Panc1 (cell line): ENCODE data around the gene CCDC183. TPM values are rescaled to one million over a fixed set of nuclear protein-coding genes. Genes with fewer than 3 reads are reported as not detected.
"Not testable (repeated sequence)": the region's sequence is repeated elsewhere in the genome, so short reads cannot be mapped to it uniquely, and the experiment has no call there.

ENCODE experiments used
- ATAC-seq: fragments of 200-7000 bp; cut with Tn5 transposase; 2 replicates; pipeline ENCODE4 v1.9.1; 2020; ENCODE audit warnings: mild to moderate bottlenecking, moderate library complexity
- BruUV-seq: library from RNA; stranded (reverse); fragments of 400-500 nt; replicated peaks from 2 replicates; lab custom pipeline; 2021; lab: Mats Ljungman, UMichigan
- CTCF ChIA-PET: fragments of 300-600 bp; sonication (Branson Sonifier 250); formaldehyde crosslinking; loops from one replicate; lab custom pipeline; 2022; ENCODE audit warnings: antibody characterized with exemption; lab: Charles Lee
- POLR2A ChIA-PET: fragments of 300-600 bp; sonication (Branson Sonifier 250); formaldehyde crosslinking; loops from one replicate; lab custom pipeline; 2022; ENCODE audit warnings: antibody characterized with exemption; lab: Charles Lee
- DNase-seq: peaks from one replicate; pipeline ENCODE4 v3.0.0-alpha.2; 2010; ENCODE audit warnings: low read depth, low spot score
- H3K27ac ChIP-seq: 2 replicates; pipeline ENCODE4 v1.5.1; 2011; ENCODE audit warnings: mild to moderate bottlenecking, low read length, inconsistent platforms
- H3K27me3 ChIP-seq: fragments of 200-500 bp; sonication (Bioruptor generic); 2 replicates; pipeline ENCODE4 v1.6.0; 2014; ENCODE audit warnings: low read length, inconsistent platforms; ENCODE audit not compliant: control insufficient read depth, insufficient read depth
- H3K36me3 ChIP-seq: fragments of 200-500 bp; sonication (Bioruptor generic); 2 replicates; pipeline ENCODE4 v1.5.1; 2014; ENCODE audit warnings: inconsistent platforms, mild to moderate bottlenecking, low read length, moderate library complexity; ENCODE audit not compliant: control insufficient read depth, insufficient read depth
- H3K4me1 ChIP-seq: 2 replicates; pipeline ENCODE4 v1.5.1; 2011; ENCODE audit warnings: inconsistent platforms, mild to moderate bottlenecking, low read length, moderate library complexity; ENCODE audit not compliant: control insufficient read depth, insufficient read depth
- H3K4me3 ChIP-seq, 2 experiments: 2 replicates each; pipeline ENCODE4 v1.5.1; 2011 to 2012; ENCODE audit warnings: low read depth in 2 of 2, low read length in 2 of 2, mild to moderate bottlenecking in 2 of 2, inconsistent platforms in 1 of 2, moderate library complexity in 1 of 2
- H3K9me3 ChIP-seq: fragments of 200-500 bp; sonication (Bioruptor generic); 2 replicates; pipeline ENCODE4 v1.5.1; 2014; ENCODE audit warnings: low read depth, mild to moderate bottlenecking, inconsistent platforms, low read length, moderate library complexity; ENCODE audit not compliant: control insufficient read depth, insufficient read depth
- CTCF ChIP-seq: fragments of 450-650 bp; IDR thresholded peaks from 2 replicates; pipeline ENCODE4 v1.5.1; 2017; ENCODE audit warnings: mild to moderate bottlenecking
- POLR2AphosphoS5 ChIP-seq: IDR thresholded peaks from 2 replicates; pipeline ENCODE4 v1.6.1; 2012; ENCODE audit warnings: mild to moderate bottlenecking, low read depth, low read length, moderate library complexity
- REST ChIP-seq, 2 experiments: IDR thresholded peaks; 2 replicates each; pipeline ENCODE4 v1.6.1; 2011 to 2012; ENCODE audit warnings: low read depth in 2 of 2, control low read depth in 1 of 2, low read length in 1 of 2, mild to moderate bottlenecking in 1 of 2, moderate library complexity in 1 of 2; ENCODE audit not compliant: insufficient read depth in 1 of 2
- SIN3A ChIP-seq: IDR thresholded peaks from 2 replicates; pipeline ENCODE4 v1.6.1; 2012; ENCODE audit warnings: low read depth, mild to moderate bottlenecking, low read length, moderate library complexity, borderline replicate concordance; ENCODE audit not compliant: insufficient read depth
- TCF7L2 ChIP-seq: IDR thresholded peaks from 2 replicates; pipeline ENCODE4 v1.6.1; 2011; ENCODE audit warnings: mild to moderate bottlenecking, low read depth, low read length, inconsistent platforms
- in situ Hi-C: cut with HindIII; loops from 2 replicates; pipeline ENCODE4 v1.10.0; 2016; ENCODE audit warnings: low sequenced_read_pairs, low pct_unique_long_range_greater_than_20kb
- intact Hi-C: fragments of 100-400 bp; cut with micrococcal nuclease; formaldehyde crosslinking; loops from one replicate; pipeline ENCODE4 v1.10.0; 2022; ENCODE audit not compliant: unreplicated experiment
- total RNA-seq: library from RNA; stranded (reverse); gene quantifications from one replicate; pipeline ENCODE4 v1.2.1, GENCODE V29; 2021; ENCODE audit not compliant: unreplicated experiment

Gene CCDC183
- total RNA-seq, 1 experiment from 2014 or later, result 0.62 TPM

GRCh38 chr9:136840140-136840876 is 44.2 kb downstream of the CCDC183 start:
- H3K27ac ChIP-seq, result peak overlapping the region; percentile 76
- intact Hi-C loops, result no loop called here
- no peaks in the 10 kb centered on the region for H3K36me3 ChIP-seq
- TF ChIP-seq REST (IDR thresholded peaks at IDR 0.05; ENCODE audit: insufficient read depth in 1 of 2, low read depth in 2 of 2, low read length in 1 of 2) (no peak), CTCF (no peak), POLR2AphosphoS5 (peak; percentile 38; the same call in 1 of the 2 replicates), SIN3A (0 out of 2 replicates have a peak, but pooled peaks have one; percentile 12), TCF7L2 (no peak)
- H3K9me3 ChIP-seq, result no peaks in the 10 kb centered on the region
- peak; percentile 37 for ATAC-seq
- ChIA-PET CTCF (interaction anchor here (1.0 kb wide), 1 partner anchor 108 kb away, joined by 3 read pairs; no protein-coding TSS in a partner anchor), POLR2A (interaction anchor here (0.6 kb wide), 1 partner anchor 111 kb away, joined by 4 read pairs; no protein-coding TSS in a partner anchor)
- H3K4me1 ChIP-seq, result peaks cover 26% of the 10 kb centered on the region
- no peak for DNase-seq
- in situ Hi-C loops, result no loop called here
- H3K4me3 ChIP-seq, result no peak overlapping the region
- BruUV-seq, result TSS peak; percentile 98
- H3K27me3 ChIP-seq, result no peaks in the 10 kb centered on the region

GRCh38 chr9:136840877-136841645 is 44.9 kb downstream of the CCDC183 start:
- Histone ChIP-seq H3K36me3 (no peaks in the 10 kb centered on the region), H3K9me3 (no peaks in the 10 kb centered on the region), H3K4me3 (peak overlapping the region in 1 of 2 experiments; percentile 14; a peak in 1 of 4 replicates), H3K27ac (peak overlapping the region; percentile 76), H3K27me3 (no peaks in the 10 kb centered on the region), H3K4me1 (peaks cover 26% of the 10 kb centered on the region)
- TF ChIP-seq POLR2AphosphoS5 (peak; percentile 40; the same call in 1 of the 2 replicates), REST (IDR thresholded peaks at IDR 0.05; ENCODE audit: insufficient read depth in 1 of 2, low read depth in 2 of 2, low read length in 1 of 2) (no peak)
- peak; percentile 56 for ATAC-seq
- in situ Hi-C loops (no loop called here), intact Hi-C loops (no loop called here)
- ChIA-PET CTCF (interaction anchor here (0.7 kb wide), 1 partner anchor 610 kb away, joined by 3 read pairs; no protein-coding TSS in a partner anchor), POLR2A (no interaction called here)
- no peak for DNase-seq
- BruUV-seq, result no TSS peak

GRCh38 chr9:136841646-136842379 is 45.7 kb downstream of the CCDC183 start:
- H3K36me3 ChIP-seq, H3K9me3 ChIP-seq, in situ Hi-C loops, BruUV-seq, H3K27me3 ChIP-seq, DNase-seq, intact Hi-C loops: not testable (repeated sequence)
- Histone ChIP-seq H3K4me1 (peaks cover 26% of the 10 kb centered on the region), H3K4me3 (peak overlapping the region; percentile 43 to 57), H3K27ac (peak overlapping the region; percentile 74)
- CTCF ChIA-PET, result interaction anchor here (0.6 to 0.7 kb wide), 3 partner anchors 16 to 610 kb away, joined by 3 to 7 read pairs (median 3); no protein-coding TSS in a partner anchor
- ATAC-seq, result peak; percentile 35
- POLR2A ChIA-PET, result interaction anchor here (0.6 kb wide), 1 partner anchor 33 kb away, joined by 4 read pairs; no protein-coding TSS in a partner anchor
